ENCODE measurements around the gene OSBPL8.

DNA sequence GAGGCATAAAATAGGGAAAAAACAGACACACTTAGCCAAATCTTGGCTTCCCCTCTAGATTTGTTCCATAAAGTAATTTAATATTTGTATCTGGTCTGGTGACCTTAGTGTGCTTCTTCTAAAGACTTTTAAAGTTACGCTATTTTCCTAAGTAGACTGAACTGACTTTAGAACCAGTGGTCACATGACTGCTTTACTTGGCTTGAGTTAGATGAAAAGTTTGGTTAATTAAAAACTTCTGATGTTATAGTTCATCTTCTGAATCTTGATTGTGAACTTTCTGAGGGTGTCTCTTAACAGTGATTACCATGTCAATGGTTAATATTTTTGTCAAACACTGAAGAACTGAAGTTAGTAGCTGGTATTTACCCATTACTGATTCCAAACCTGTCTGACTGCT lies 214.0 kb downstream of the OSBPL8 start:
- TF ChIP-seq CTCF (IDR thresholded peaks at IDR 0.05) (no peak), POLR2A (IDR thresholded peaks at IDR 0.05) (no peak)

Data from adrenal gland (tissue), 5 donors.